Posterior cingulate gyrus (tissue), 11 donors: ENCODE results near the gene KRTAP13-3.

ENCODE experiments used
- DNase-seq, 10 donors: peaks; one replicate each; pipeline versions ENCODE4 v3.0.0 to v3.0.0-alpha.2; 2020 to 2021; ENCODE audit warnings: mixed read lengths in 3 of 10
- intact Hi-C: fragments of 100-400 bp; cut with DNase I; formaldehyde crosslinking; loops from one replicate; pipeline ENCODE4 v1.15.1; 2023

The KRTAP13-3 gene

DNA sequence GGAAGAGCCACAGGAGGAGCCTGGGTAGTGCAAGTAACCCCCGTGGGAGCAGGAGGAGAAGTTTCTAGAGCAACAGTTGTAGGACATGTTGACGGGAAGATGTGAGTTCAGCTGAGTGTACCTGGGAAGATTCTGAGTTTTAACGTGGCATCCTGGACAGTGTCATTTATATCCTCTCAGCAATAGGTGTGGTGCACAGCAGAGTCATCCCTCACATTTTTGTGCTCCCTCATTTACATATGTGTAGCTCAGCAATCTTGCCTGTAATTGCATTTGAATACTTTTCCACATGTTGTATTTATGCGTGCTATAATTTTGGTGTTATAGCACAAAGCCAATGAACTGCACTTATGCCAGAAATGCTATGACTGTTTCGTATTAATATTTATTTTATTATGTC lies at the start of gene KRTAP13-3:
TSS of gene KRTAP13-3 (minus strand) at position 101 of the 400 bp plus-strand sequence. CDS start at position 87, 14 bp downstream.
- intact Hi-C loops: no loop called here
- no peak for DNase-seq

DNA sequence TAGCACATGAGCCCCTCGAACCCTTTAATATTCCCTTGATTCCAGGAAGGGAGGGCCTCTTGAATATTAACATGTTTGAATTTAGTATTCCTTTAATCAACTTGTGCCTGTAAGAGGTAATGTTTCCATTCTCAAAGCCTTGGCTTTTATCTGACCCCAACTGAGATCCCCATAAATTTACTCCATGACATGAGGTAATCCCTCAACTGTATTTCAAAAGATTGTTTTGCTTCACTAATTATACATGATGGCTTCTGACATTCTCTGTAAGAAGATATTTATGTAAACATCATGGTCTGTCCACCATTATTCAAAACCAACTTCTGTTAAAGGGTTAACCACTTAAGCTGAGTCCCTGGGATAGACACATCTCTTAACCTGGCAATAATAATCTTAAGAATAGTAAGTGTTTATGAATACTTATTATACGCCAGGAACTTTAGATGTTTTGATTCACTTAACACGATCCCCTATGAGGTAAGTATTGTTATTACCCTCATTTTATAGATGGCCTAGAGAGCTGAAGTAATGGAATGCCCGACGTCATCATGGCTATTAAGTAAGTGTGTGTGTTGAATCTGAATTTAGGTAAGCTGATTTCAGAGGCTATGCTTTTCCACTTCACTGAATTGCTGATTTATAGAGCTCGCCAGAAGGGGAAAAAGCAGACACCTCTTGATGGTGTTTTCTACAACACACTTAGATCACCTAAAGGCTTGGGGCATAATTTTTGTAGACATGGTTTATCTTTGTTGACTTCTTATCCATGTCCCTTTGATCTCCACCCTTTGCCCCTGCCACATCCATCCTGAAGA lies 43.4 kb upstream of the KRTAP13-3 start:
- DNase-seq: no peak
- intact Hi-C loops: no loop called here

GRCh38 chr21:30463713-30464112 lies 38.0 kb upstream of the KRTAP13-3 start:
- intact Hi-C loops: no loop called here
- no peak for DNase-seq

DNA sequence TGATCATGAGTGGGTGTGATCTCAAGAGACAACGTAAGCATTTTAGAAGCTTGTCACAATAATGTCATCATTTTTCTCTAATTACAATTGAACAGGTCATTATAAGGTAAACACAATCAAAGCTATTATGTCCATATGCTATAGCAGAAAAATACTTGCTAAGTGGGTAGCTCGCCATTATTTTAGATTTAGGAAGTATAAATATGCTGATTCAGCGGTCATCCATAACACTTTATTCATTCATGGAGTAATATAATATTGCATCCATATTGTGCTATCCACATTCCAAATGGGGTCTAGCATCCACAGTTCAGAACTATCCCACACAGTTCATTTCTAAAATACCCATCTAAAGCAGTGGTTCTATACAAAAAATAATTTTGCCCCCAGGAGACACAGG lies 22.8 kb upstream of the KRTAP13-3 start:
- DNase-seq: no peak
- intact Hi-C loops: no loop called here

GRCh38 chr21:30447056-30447455 lies 21.3 kb upstream of the KRTAP13-3 start:
- no peak for DNase-seq
- intact Hi-C loops: no loop called here

DNA sequence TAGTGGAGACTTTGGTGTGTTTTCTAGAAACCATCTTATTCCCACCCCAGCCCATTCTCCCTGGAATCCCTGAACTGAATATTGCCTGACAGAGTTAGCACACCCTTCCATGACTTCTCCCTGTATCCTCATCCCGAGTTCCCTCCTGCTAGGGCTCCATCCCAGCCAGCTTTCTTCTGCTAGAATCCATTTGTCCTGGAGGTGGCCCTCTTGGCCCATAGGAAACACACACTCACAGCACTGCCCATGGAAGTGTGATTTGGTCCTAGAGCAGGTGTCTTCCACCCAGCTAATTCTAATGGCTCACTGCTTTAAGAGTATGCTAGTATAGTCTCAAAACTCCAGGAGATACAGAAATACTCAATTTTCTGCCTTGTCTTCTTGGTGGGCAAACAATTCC lies 18.5 kb upstream of the KRTAP13-3 start:
- intact Hi-C loops: no loop called here
- peak in 1 of 10 donors; percentile 41 for DNase-seq

GRCh38 chr21:30443226-30443625 lies 17.5 kb upstream of the KRTAP13-3 start:
- DNase-seq: no peak
- intact Hi-C loops: no loop called here

DNA sequence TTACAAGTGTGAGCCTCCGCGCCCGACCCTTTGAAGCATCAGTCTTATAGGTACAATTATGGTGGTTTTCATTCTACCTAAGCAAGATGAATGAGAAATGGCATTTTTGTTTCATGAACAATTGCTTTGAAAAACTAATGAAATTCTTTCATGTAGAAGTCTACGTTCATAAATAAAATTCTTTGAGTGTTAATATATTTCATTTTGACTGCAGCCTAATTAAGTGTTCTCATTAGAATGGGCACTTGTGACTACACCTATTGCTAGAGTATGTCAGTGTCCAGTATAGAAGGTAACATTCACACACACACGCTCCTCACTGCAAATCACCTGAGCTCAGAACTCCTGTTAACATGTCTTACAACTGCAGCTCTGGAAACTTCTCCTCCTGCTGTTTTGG lies 14.2 kb upstream of the KRTAP13-3 start, which contains the start of gene KRTAP15-1:
TSS of gene KRTAP15-1 (plus strand) at position 301 of the 400 bp plus-strand sequence. CDS start at position 354, 53 bp downstream.
- intact Hi-C loops: no loop called here

GRCh38 chr21:30437010-30437565 lies 11.4 kb upstream of the KRTAP13-3 start:
- DNase-seq: no peak
- intact Hi-C loops: no loop called here

More for the DNA sequence above, 14.2 kb upstream of the KRTAP13-3 start, which contains the start of gene KRTAP15-1:
- no peak for DNase-seq

GRCh38 chr21:30434033-30434631 lies 8.4 kb upstream of the KRTAP13-3 start:
- intact Hi-C loops: no loop called here
- DNase-seq: peak in 1 of 10 donors; percentile 51

GRCh38 chr21:30430170-30430655 lies 4.5 kb upstream of the KRTAP13-3 start, which contains the start of gene KRTAP13-4:
Gene KRTAP13-4, plus strand, starts transcription at chr21:30430220. Its CDS starts 56 bp downstream, at chr21:30430276.
- intact Hi-C loops: no loop called here
- peak in 2 of 10 donors; percentile 65 to 71 for DNase-seq

DNA sequence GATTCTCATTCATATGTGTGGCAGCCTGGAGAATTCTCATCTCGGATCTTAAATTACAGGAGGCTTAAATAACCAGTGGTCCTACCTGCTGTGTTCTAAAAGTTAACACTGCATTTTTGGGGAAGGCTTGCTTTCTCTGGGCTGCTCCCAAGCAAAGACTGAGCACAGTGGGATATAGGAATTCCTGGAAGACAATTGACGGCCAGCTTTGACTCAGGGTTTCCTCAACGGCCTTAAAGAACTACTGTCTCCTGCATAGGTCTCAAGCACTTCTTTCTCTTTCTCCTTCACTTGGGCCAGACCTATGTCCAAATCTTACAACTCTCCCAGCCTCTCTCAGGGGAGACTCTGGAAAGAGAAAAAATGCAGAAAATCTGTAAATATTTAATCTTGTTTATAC lies 1.0 kb upstream of the KRTAP13-3 start:
- DNase-seq: no peak
- intact Hi-C loops: no loop called here

DNA sequence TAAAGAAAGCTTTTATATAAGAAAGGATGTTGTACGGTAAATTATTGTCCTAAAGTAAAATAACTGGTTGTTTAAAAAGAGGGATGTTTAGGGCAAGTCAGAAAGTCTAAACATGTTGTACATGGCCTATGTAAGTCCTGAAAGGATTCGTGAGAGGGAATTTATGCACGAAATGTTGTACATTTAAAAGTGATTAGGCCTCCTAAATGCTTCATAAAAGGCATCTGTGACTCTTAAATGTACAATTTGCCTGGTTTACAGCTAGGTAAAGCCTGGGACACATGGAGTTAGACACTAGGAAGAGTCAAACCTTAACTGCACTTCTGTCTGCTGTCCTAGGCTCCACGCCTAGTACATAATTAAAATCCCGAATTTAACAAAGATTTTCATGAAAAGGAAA lies 9.7 kb downstream of the KRTAP13-3 start:
- intact Hi-C loops: no loop called here
- DNase-seq: no peak

DNA sequence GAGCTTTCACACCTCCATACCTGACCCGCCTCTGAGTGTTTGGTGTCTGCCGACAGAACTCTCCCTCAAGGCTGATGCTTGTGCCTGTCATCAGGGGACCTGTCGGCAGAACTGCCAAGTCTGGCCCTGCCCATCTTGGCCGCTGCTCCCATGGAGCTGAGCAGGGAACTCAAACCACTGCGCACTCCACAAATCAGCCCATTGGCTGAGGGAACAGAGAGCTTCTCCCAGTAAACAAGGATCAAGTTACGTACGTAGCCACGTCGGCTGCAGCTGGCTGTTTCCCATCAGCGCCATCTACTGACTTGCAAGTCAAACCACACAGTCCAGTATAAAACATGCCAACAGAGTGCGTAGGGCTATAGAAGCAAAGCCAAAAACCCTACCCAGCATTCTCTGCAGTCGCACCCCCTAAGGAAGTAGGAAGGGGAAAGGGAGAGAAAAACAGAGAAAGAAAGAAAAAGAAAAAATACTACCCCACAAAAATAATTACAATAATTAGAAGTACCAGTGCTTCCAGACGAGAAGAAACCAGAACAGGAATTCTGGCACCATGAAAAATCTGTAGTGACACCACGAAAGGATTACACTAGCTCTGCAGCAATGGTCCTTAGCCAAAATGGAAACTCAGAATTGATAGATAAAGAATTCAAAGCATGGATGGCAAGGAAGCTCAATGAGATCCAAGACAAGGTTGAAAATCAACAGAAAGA lies 16.8 kb downstream of the KRTAP13-3 start:
- no peak for DNase-seq
- intact Hi-C loops: no loop called here

- DNase-seq: no peak
- intact Hi-C loops: no loop called here
Observed at GRCh38 chr21:30395731-30396130, 30.0 kb downstream of the KRTAP13-3 start, which contains the start of gene KRTAP13-1. Gene KRTAP13-1, plus strand, starts transcription at chr21:30396031. Its CDS starts 56 bp downstream, at chr21:30396087.

DNA sequence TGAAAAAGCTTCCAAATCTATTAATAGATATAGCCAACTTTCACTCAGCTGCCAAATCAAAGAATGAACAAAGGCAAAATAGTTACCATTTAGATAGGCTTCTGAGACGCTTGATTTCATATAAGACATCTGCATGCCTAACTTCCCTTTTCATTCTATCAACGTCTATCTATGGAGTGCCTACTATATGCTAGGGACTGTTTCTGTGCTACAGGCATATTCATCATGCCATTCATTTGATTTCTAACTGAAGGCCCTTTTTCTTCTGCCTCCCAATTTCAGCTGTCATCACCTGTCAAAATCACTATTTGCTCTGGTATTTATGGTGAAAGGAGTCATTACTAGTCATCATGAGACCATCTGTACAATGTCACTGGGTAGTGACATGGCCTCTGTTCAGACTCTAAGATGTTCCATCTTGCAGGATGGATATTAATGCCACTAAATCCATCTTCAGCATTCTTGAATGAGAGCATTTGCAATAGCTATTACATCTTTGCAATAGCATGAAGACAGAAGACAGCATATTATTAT lies 34.2 kb downstream of the KRTAP13-3 start:
- intact Hi-C loops: no loop called here
- DNase-seq: no peak

DNA sequence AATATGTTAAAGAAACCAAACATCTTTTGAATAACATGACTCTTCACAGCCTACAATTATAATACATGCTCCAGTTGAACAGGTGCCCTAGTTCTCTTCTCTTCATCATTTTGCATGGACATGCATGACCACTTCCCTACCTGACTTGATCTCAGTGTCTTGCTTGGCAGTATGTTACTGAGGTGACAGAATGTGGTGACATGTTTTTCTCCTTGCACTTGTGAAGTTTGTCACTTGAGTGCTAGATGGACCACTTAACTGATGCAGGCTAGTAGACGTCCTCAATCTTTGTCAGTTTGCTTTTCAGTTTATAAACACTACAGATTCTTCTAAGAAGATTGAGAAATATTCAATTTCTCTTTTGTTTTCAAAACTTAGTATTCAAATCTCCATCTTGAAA lies 43.5 kb downstream of the KRTAP13-3 start:
- intact Hi-C loops: no loop called here

More for the DNA sequence above, 43.5 kb downstream of the KRTAP13-3 start:
- no peak for DNase-seq
